PC-9 (cell line): ENCODE results near the gene ZNF174. TPM values are rescaled to one million over a fixed set of nuclear protein-coding genes. Genes with fewer than 3 reads are reported as not detected.

Experiments
- total RNA-seq: library from RNA; stranded (reverse); gene quantifications from 2 replicates; pipeline ENCODE4 v1.2.3, GENCODE V29; 2021

Gene ZNF174
- total RNA-seq, 1 experiment from 2014 or later, result 13.2 TPM

Other genes with a start within 250 kb of the ZNF174 start
- gene OR1F1, start 213.0 kb upstream of the ZNF174 start, total RNA-seq, result 1.2 and 1.4 TPM in 2 replicates
- gene ZNF200, start 166.1 kb upstream of the ZNF174 start, total RNA-seq, result 12.1 and 13.2 TPM in 2 replicates
- not detected in 2 replicates for gene MEFV, start 144.6 kb upstream of the ZNF174 start, total RNA-seq
- gene ZNF263, start 117.7 kb upstream of the ZNF174 start, total RNA-seq, result 36.8 and 49.8 TPM in 2 replicates
- 8.7 and 10.9 TPM in 2 replicates for gene TIGD7, start 95.8 kb upstream of the ZNF174 start, total RNA-seq
- 32.2 and 35.2 TPM in 2 replicates for gene ZNF75A, start 95.7 kb upstream of the ZNF174 start, total RNA-seq
- not detected in 2 replicates for gene OR2C1, start 45.3 kb upstream of the ZNF174 start, total RNA-seq
- gene ZSCAN32, start 211 bp upstream of the ZNF174 start, total RNA-seq, result 15.5 and 16.4 TPM in 2 replicates
- 1.5 and 1.8 TPM in 2 replicates for gene ZNF597, start 42.3 kb downstream of the ZNF174 start, total RNA-seq
- gene NAA60, start 42.5 kb downstream of the ZNF174 start, total RNA-seq, result 57.5 and 58.7 TPM in 2 replicates
- gene C16orf90, start 94.3 kb downstream of the ZNF174 start, total RNA-seq, result not detected in 2 replicates
- gene CLUAP1, start 99.8 kb downstream of the ZNF174 start, total RNA-seq, result 47.0 and 61.4 TPM in 2 replicates
- not detected in 2 replicates for gene NLRC3, start 176.2 kb downstream of the ZNF174 start, total RNA-seq
- 11.5 and 13.8 TPM in 2 replicates for gene SLX4, start 210.4 kb downstream of the ZNF174 start, total RNA-seq